Endothelial cell of umbilical vein (primary cell): ENCODE data around the gene STPG3. TPM values are rescaled to one million over a fixed set of nuclear protein-coding genes. Genes with fewer than 3 reads are reported as not detected.
A peak's percentile ranks its signal among the peaks of the same experiment; 100 is the strongest.

Experiments used
- BruUV-seq: library from RNA; stranded (reverse); fragments of 400-500 nt; replicated peaks from 2 replicates; lab custom pipeline; 2021; lab: Mats Ljungman, UMichigan
- CTCF ChIA-PET: fragments of 300-600, 350-600 bp; sonication (Branson Sonifier 250); formaldehyde crosslinking; loops from one replicate; lab custom pipeline; 2021; ENCODE audit warnings: antibody characterized with exemption, inconsistent platforms; lab: Charles Lee
- POLR2A ChIA-PET: fragments of 300-600, 350-600 bp; sonication (Branson Sonifier 250); formaldehyde crosslinking; loops from one replicate; lab custom pipeline; 2021; ENCODE audit warnings: antibody characterized with exemption, inconsistent platforms; lab: Charles Lee
- DNase-seq: peaks from one replicate; pipeline ENCODE4 v3.0.0-alpha.2; 2011; ENCODE audit warnings: low read depth, low spot score
- FAIRE-seq: peaks from 2 replicates; lab custom pipeline; 2011; peaks lifted over from hg19 to GRCh38; lab: Jason Lieb, UNC
- H2AFZ ChIP-seq: 2 replicates; pipeline ENCODE4 v1.6.0; 2012; ENCODE audit warnings: low read depth, low read length, control low read depth, inconsistent platforms
- H3K27ac ChIP-seq: 2 replicates; pipeline ENCODE4 v1.5.1; 2011; ENCODE audit warnings: low read depth, mild to moderate bottlenecking, control low read depth, low read length, moderate library complexity; ENCODE audit not compliant: insufficient read depth
- H3K27me3 ChIP-seq, 2 experiments: 2 replicates each; pipeline versions ENCODE4 v1.6.0 to v1.6.1; 2011; ENCODE audit warnings: low read length in 2 of 2, mixed read lengths in 1 of 2; ENCODE audit not compliant: control insufficient read depth in 2 of 2, insufficient read depth in 2 of 2
- H3K36me3 ChIP-seq, 2 experiments: 2 replicates in 1 of 2; 3 replicates in 1 of 2; pipeline ENCODE4 v1.5.1; 2011; ENCODE audit warnings: low read length in 2 of 2, mild to moderate bottlenecking in 1 of 2, moderate library complexity in 1 of 2; ENCODE audit not compliant: control insufficient read depth in 2 of 2, insufficient read depth in 2 of 2; ENCODE audit errors: extremely low read depth in 1 of 2
- H3K4me1 ChIP-seq: 3 replicates; pipeline ENCODE4 v1.5.1; 2011; ENCODE audit warnings: mild to moderate bottlenecking, low read length; ENCODE audit not compliant: control insufficient read depth, insufficient read depth; ENCODE audit errors: extremely low read depth
- H3K4me2 ChIP-seq: 2 replicates; pipeline ENCODE4 v1.6.1; 2011; ENCODE audit warnings: low read length, control low read depth, mixed read lengths; ENCODE audit not compliant: insufficient read depth
- H3K4me3 ChIP-seq, 3 experiments: fragments of 200-600 bp in 1 of 3; sonication (generic), shearing (Covaris generic) in 1 of 3; replicated peaks in 1 of 3; 2 replicates each; pipeline ENCODE4 v1.5.1; 2011 to 2016; ENCODE audit warnings: control low read depth in 3 of 3, low read length in 3 of 3, mild to moderate bottlenecking in 2 of 3, inconsistent platforms in 1 of 3, low read depth in 1 of 3, moderate library complexity in 1 of 3; ENCODE audit not compliant: insufficient read depth in 1 of 3
- H3K79me2 ChIP-seq: 2 replicates; pipeline ENCODE4 v1.6.0; 2012; ENCODE audit warnings: low read length, inconsistent platforms; ENCODE audit not compliant: control insufficient read depth, insufficient read depth
- H3K9ac ChIP-seq: replicated peaks from 2 replicates; pipeline ENCODE3; 2011; ENCODE audit warnings: low read length, control low read depth; ENCODE audit not compliant: insufficient read depth; ENCODE audit errors: extremely low read depth
- H3K9me1 ChIP-seq: replicated peaks from 3 replicates; pipeline ENCODE4 v1.6.0; 2011; ENCODE audit warnings: mild to moderate bottlenecking, low read length; ENCODE audit not compliant: control insufficient read depth, insufficient read depth; ENCODE audit errors: extremely low read depth
- H3K9me3 ChIP-seq: replicated peaks from 2 replicates; pipeline ENCODE4 v1.5.1; 2012; ENCODE audit warnings: low read length, inconsistent platforms; ENCODE audit not compliant: control insufficient read depth, insufficient read depth
- H4K20me1 ChIP-seq: replicated peaks from 2 replicates; pipeline ENCODE3; 2011; ENCODE audit warnings: mild to moderate bottlenecking, low read length; ENCODE audit not compliant: control insufficient read depth, insufficient read depth; ENCODE audit errors: extremely low read depth
- EZH2 ChIP-seq: IDR thresholded peaks from 2 replicates; pipeline ENCODE4 v1.6.1; 2012; ENCODE audit warnings: borderline replicate concordance, low read depth, mild to moderate bottlenecking, moderate library complexity, low read length, inconsistent platforms; ENCODE audit not compliant: severe bottlenecking
- FOS ChIP-seq: IDR thresholded peaks from 2 replicates; pipeline ENCODE4 v1.6.1; 2011; ENCODE audit warnings: mild to moderate bottlenecking, low read length, moderate library complexity, borderline replicate concordance; ENCODE audit not compliant: insufficient read depth
- GATA2 ChIP-seq: IDR thresholded peaks from 2 replicates; pipeline ENCODE4 v1.7.0; 2011; ENCODE audit warnings: low read depth, mild to moderate bottlenecking, moderate library complexity, mixed read lengths, low read length; ENCODE audit not compliant: insufficient read length, insufficient read depth
- POLR2A ChIP-seq: IDR thresholded peaks from 2 replicates; pipeline ENCODE4 v1.6.1; 2012; ENCODE audit warnings: low read depth, mild to moderate bottlenecking, control low read depth, low read length
- POLR2AphosphoS5 ChIP-seq: IDR thresholded peaks from 2 replicates; pipeline ENCODE4 v1.6.1; 2012; ENCODE audit warnings: low read depth, mild to moderate bottlenecking, control low read depth, low read length, moderate library complexity; ENCODE audit not compliant: insufficient read depth
- dilution Hi-C: fragments of 300-500 bp; cut with MboI; formaldehyde crosslinking; loops from one replicate; pipeline ENCODE4 v1.15.0; 2019; ENCODE audit warnings: low sequenced_read_pairs; ENCODE audit not compliant: extremely low pct_ligation_motif_present
- intact Hi-C: fragments of 100-400 bp; cut with micrococcal nuclease; formaldehyde crosslinking; loops from one replicate; pipeline ENCODE4 v1.10.0; 2022
- polyA plus RNA-seq, 4 experiments: library from polyadenylated mRNA; depleted of rRNA in 3 of 4; stranded (reverse) in 3 of 4; unstranded in 1 of 4; fragments of >200 nt; gene quantifications; 2 replicates each; pipeline versions ENCODE4 v1.2.1 to v1.2.3, GENCODE V29; 2011 to 2012; ENCODE audit warnings: missing spikeins in 1 of 4
- total RNA-seq: library from RNA; stranded (reverse); gene quantifications from 2 replicates; pipeline ENCODE4 v1.2.3, GENCODE V29; 2021

The STPG3 gene
- total and polyA plus RNA-seq, 2 donors (not counting 3 experiments of a cell fraction or from before 2014, with no cell fraction given): not detected

- H2AFZ ChIP-seq: peak within 1 kb of the TSS; percentile 97
- intact Hi-C loops (loop anchor here (1.0 to 2.0 kb wide), 3 partner anchors 14 to 22 kb away; partner anchors contain the start of gene TOR4A), dilution Hi-C loops (no loop called here)
- H3K36me3 ChIP-seq: peaks cover 2 to 5% of the 10 kb centered on the region in 2 experiments
- no peak for TF ChIP-seq GATA2
- peak; percentile 85 for TF ChIP-seq POLR2A
- TF ChIP-seq POLR2AphosphoS5: peak; percentile 85
- peak; percentile 75 for DNase-seq
- H3K4me3 ChIP-seq: peak within 1 kb of the TSS; percentile 41 to 94 (median 41)
- CTCF ChIA-PET: interaction anchor here (0.8 to 4.4 kb wide), 9 partner anchors 10 to 168 kb away, joined by 3 to 31 read pairs (median 6); partner anchors contain the start of genes EXD3, NOXA1, RNF224 and TOR4A
- H3K9me1 ChIP-seq: no peaks in the 10 kb centered on the region
- peaks cover 18% of the 10 kb centered on the region for H3K79me2 ChIP-seq
- peak within 1 kb of the TSS; percentile 65 for H3K9ac ChIP-seq
- no peaks in the 10 kb centered on the region for H4K20me1 ChIP-seq
- H3K9me3 ChIP-seq: no peaks in the 10 kb centered on the region
- BruUV-seq: no TSS peak
- peak; percentile 78 for FAIRE-seq
- H3K4me2 ChIP-seq: peak within 1 kb of the TSS; percentile 83
- H3K4me1 ChIP-seq: peaks cover 14% of the 10 kb centered on the region
- no peak within 1 kb of the TSS for H3K27ac ChIP-seq
- no peaks in the 10 kb centered on the region for H3K27me3 ChIP-seq
- POLR2A ChIA-PET: interaction anchor here (0.5 to 4.9 kb wide), 2 partner anchors 12 to 230 kb away, joined by 3 to 66 read pairs; partner anchors contain the start of gene TUBB4B
Measured at GRCh38 chr9:137254624-137255447, 3.8 kb downstream of the STPG3 start, which contains the start of gene NELFB. Gene NELFB, plus strand, starts transcription at chr9:137255327.

- Histone ChIP-seq H2AFZ (peak overlapping the region; percentile 56), H3K36me3 (peaks cover 2 to 5% of the 10 kb centered on the region in 2 experiments), H3K9me3 (no peaks in the 10 kb centered on the region), H3K4me2 (peak overlapping the region; percentile 71), H4K20me1 (no peaks in the 10 kb centered on the region), H3K27ac (no peak overlapping the region), H3K4me3 (peak overlapping the region; percentile 12 to 94 (median 41)), H3K9ac (peak overlapping the region; percentile 65), H3K4me1 (peaks cover 14% of the 10 kb centered on the region), H3K9me1 (no peaks in the 10 kb centered on the region), H3K27me3 (no peaks in the 10 kb centered on the region), H3K79me2 (peaks cover 18% of the 10 kb centered on the region)
- CTCF ChIA-PET: interaction anchor here (1.2 to 4.4 kb wide), 6 partner anchors 11 to 168 kb away, joined by 3 to 31 read pairs (median 6); partner anchors contain the start of genes EXD3, NOXA1, TOR4A and TUBB4B
- intact Hi-C loops: loop anchor here (1.0 to 2.0 kb wide), 3 partner anchors 13 to 22 kb away; partner anchors contain the start of gene TOR4A
- no TSS peak for BruUV-seq
- POLR2A ChIA-PET: interaction anchor here (1.0 to 4.9 kb wide), 3 partner anchors 13 to 15 kb away, joined by 3 to 66 read pairs (median 14); partner anchors contain the start of gene TUBB4B
- FAIRE-seq (peak; percentile 42), DNase-seq (peak; percentile 38)
- dilution Hi-C loops: no loop called here
- TF ChIP-seq EZH2 (no peak), FOS (no peak), GATA2 (no peak), POLR2A (no peak)
Measured at GRCh38 chr9:137255448-137256114, 4.5 kb downstream of the STPG3 start.
